Pancreas (tissue), 10 donors: ENCODE results near the gene FBXO31. TPM values are rescaled to one million over a fixed set of nuclear protein-coding genes. Genes with fewer than 3 reads are reported as not detected.

ENCODE experiments used
- ATAC-seq, 4 donors: fragments of 200-7000 bp; cut with Tn5 transposase; one replicate each; pipeline versions ENCODE4 v1.8.0 to v1.9.1; 2020; ENCODE audit warnings: mild to moderate bottlenecking in 4 of 4, moderate library complexity in 4 of 4
- DNase-seq, 6 donors: peaks; one replicate each; pipeline ENCODE4 v3.0.0-alpha.2; 2020
- FAIRE-seq: peaks from 2 replicates; lab custom pipeline; 2012; peaks lifted over from hg19 to GRCh38; lab: Jason Lieb, UNC
- H3K27ac ChIP-seq, 4 donors: fragments of 200-600 bp; sonication (generic); 1 replicate in 3 of 4; 2 replicates in 1 of 4; pipeline versions ENCODE4 v1.5.0 to v1.8.0; 2020
- H3K27me3 ChIP-seq, 4 donors: fragments of 200-600 bp; one replicate each; pipeline ENCODE4 v1.8.0; 2021
- H3K36me3 ChIP-seq, 3 donors: fragments of 200-600 bp; sonication (generic) in 1 of 3; one replicate each; pipeline versions ENCODE4 v1.5.0 to v1.8.0; 2020 to 2021
- H3K4me1 ChIP-seq, 3 donors: fragments of 200-600 bp; one replicate each; pipeline ENCODE4 v1.8.0; 2021
- H3K4me3 ChIP-seq, 4 donors: fragments of 200-600 bp; sonication (generic) in 2 of 4; one replicate each; pipeline versions ENCODE4 v1.5.0 to v1.8.0; 2020 to 2021
- H3K9me3 ChIP-seq, 4 donors: fragments of 200-600 bp; one replicate each; pipeline ENCODE4 v1.8.0; 2021
- WGBS, 2 donors: extraction: QIAGEN DNeasy Blood & Tissue Kit; methylation state at CpG; one replicate each; pipeline ENCODE4 v1.1.7; 2013; 5-methylcytosine and 5-hydroxymethylcytosine counted together
- intact Hi-C, 3 donors: fragments of 100-400 bp; cut with DNase I; formaldehyde crosslinking; loops; one replicate each; pipeline versions ENCODE4 v1.11.1 to v1.14.2; 2022
- polyA plus RNA-seq, 2 donors: library from polyadenylated mRNA; stranded (reverse); fragments of 200-250 nt; gene quantifications; one replicate each; pipeline ENCODE4 v1.2.3, GENCODE V29; 2013
- total RNA-seq, 6 donors: library from RNA; stranded (reverse); fragmentation: NEBNext Ultra II Directional in 4 of 6; extraction: Animal tissue kit (Norgen Biotek cat#: 25700) in 4 of 6; gene quantifications; one replicate each; pipeline versions ENCODE4 v1.2.1 to v1.2.4, GENCODE V29; 2021 to 2023
- TF ChIP-seq, protein P1 (sequence below), 4 donors: fragments of 200-600 bp; sonication (generic) in 3 of 4; IDR thresholded peaks; one replicate each; pipeline versions ENCODE4 v1.5.0 to v1.8.0; 2021; ENCODE audit warnings: antibody characterized with exemption in 4 of 4
- donor health status: healthy with polysubstance abuse.
- donor health status: DM: no; HTN: no; CAD: no; lungs with moderate emphysema.
- donor health status: DM: no; HTN: no; CAD: no.
- donor health status: control.
- donor health status: control.
- donor health status: Bipolar disorder and iron deficiency.
- donor health status: DM: yes; HTN: yes; CAD: no.
- donor health status: DM: no; HTN: no; CAD: no.
- donor health status: DM: no; HTN: no; CAD: no.
- donor health status: DM: yes; HTN: yes; CAD: no.

The FBXO31 gene
- total and polyA plus RNA-seq, 8 donors = 18.8 to 37.3 (median 24.9) TPM

DNA sequence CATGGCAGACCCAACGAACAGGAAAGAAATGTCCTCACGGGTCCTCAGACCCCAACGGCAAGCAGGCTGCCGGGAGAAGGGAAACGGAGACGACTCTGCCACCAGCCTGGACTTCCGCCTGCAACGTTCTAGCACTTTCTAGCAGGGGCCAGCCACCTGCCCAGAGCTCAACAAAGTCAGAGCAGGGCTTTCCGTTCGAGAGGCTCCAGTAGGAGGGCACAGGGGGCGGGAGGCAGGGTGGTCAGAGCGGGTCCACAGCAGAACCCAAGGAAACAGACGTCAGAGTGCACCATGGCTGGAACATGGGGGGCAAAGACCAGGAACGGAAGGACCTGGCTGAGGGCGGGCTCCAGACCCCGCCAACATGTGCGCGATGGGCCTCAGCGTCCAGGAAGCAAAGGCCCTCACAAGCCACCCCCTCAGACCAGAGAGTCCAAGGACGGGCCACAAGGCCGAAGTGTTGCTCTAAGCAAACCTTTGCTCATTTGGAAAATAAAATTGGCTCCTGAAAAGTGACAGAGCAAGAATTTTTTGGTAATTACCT, 37.0 kb downstream of the FBXO31 start:
- DNase-seq (no peak), FAIRE-seq (no peak), ATAC-seq (no peak)
- WGBS, 2 donors = 92 to 93% methylated on average over 21 of the region's 21 CpGs
- Histone ChIP-seq H3K4me3 (no peak overlapping the region), H3K4me1 (no peaks in the 10 kb centered on the region), H3K27me3 (no peaks in the 10 kb centered on the region), H3K27ac (no peak overlapping the region), H3K36me3 (peaks cover 0 to 35% (median 9%) of the 10 kb centered on the region in 3 donors), H3K9me3 (no peaks in the 10 kb centered on the region)
- TF ChIP-seq, protein P1, sequence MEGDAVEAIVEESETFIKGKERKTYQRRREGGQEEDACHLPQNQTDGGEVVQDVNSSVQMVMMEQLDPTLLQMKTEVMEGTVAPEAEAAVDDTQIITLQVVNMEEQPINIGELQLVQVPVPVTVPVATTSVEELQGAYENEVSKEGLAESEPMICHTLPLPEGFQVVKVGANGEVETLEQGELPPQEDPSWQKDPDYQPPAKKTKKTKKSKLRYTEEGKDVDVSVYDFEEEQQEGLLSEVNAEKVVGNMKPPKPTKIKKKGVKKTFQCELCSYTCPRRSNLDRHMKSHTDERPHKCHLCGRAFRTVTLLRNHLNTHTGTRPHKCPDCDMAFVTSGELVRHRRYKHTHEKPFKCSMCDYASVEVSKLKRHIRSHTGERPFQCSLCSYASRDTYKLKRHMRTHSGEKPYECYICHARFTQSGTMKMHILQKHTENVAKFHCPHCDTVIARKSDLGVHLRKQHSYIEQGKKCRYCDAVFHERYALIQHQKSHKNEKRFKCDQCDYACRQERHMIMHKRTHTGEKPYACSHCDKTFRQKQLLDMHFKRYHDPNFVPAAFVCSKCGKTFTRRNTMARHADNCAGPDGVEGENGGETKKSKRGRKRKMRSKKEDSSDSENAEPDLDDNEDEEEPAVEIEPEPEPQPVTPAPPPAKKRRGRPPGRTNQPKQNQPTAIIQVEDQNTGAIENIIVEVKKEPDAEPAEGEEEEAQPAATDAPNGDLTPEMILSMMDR (IDR thresholded peaks at IDR 0.05) = no peak
- intact Hi-C loops = no loop called here

DNA sequence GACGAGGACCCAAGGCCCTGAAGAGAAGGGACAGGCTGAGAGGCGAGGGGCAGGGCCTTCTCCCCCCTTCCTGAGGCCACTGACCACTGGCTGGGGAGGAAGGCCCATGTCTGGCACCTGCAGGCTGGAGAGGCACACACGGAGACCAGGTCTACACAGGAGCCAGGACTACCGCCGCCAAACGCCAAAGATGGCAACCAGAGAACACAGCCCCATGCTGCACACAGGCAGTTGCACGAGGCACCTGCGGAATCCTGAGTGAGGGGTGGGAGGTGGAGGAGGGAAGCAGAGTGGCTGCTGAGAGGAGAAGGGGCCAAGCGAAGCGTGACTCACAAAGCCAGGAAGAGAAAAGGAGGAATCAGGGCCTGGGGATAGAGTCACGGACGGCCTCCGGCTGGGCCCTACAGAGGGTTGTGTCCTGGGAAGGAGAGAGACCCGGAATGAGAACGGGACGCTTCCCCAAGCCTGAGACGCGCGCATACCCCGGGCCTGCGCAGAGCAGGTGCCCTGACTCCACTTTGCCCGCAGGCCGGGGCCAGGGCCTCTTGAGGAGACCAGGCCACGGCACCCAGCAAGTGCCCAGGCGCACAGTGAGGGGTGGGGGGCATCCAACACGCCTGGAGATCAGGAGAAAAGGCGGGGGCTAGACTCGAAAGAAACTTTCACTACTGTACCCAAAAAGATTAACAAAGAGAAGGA, 37.7 kb downstream of the FBXO31 start:
- Histone ChIP-seq H3K4me3 (no peak overlapping the region), H3K9me3 (no peaks in the 10 kb centered on the region), H3K36me3 (peaks cover 0 to 38% (median 9%) of the 10 kb centered on the region in 3 donors), H3K27me3 (no peaks in the 10 kb centered on the region), H3K4me1 (no peaks in the 10 kb centered on the region), H3K27ac (no peak overlapping the region)
- FAIRE-seq (no peak), ATAC-seq (no peak), DNase-seq (no peak)
- 92 to 95% methylated on average over 28 of the region's 28 CpGs for WGBS, 2 donors
- intact Hi-C loops = no loop called here
- TF ChIP-seq, protein P1 (IDR thresholded peaks at IDR 0.05) = no peak

DNA sequence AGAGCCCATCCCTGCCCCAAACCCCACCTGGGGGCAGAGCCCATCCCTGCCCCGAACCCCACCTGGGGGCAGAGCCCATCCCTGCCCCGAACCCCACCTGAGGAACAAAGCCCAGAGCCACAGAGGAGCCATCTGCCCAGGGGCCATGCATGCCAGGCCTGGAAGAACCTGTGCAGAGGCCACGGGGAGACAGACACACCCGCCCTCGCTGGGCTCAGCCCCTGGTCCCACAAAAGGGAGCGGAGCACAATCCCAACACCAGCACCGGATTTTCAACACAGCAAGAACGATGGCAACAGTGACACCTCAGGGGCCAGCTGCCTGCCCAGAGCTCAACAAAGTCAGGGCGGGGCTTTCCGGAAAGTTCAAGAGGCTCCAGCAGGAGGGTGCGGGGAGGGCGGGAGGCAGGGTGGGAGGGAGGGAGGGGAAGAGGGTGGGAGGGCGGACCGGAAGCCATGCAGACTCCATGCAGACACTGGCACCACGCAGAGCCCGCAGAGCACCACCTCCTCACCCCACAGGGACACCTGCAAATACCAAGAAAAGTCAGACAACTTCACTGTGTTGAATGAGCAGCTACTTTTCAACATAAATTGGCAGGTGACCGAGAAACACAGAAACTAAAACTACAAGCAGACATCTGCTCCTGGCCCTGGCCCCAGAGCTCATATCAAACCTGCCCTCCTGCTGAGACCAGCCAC, 38.5 kb downstream of the FBXO31 start:
- intact Hi-C loops = no loop called here

DNA sequence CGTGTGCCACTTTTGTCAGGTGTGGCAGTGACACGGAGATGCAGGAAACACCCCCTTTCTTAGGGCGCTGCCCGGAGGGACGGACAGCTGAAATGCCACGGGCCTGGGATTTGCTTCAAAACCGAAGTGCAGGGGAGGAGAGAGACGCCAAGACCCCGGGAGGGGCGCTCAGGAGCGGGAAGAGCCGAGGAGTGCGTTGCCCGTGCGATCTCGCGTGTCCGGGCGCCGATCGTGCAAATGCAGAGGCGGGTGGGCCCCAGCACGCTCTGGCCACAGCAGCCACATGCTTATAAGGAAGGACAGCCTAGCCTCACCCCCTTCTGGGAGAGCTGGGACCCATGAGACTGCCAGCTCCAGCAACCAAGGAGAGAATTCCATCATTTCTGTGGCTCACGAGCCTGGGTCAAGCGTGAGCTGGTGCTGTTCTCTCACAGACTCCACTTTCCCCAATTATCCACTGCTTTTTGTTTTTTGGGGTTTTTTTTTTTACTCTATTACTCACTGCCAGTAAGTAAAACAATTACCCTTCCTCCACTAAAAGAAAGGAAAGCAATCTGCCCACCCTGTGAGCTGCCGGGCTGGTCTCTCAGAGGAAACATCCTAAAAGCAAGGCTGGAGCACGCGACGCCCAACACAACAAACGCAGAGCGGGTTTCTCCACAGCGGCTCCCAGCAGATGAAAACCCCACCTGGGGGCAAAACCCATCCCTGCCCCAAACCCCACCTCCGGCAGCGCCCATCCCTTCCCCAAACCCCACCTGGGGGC, 39.2 kb downstream of the FBXO31 start:
- no peak for ATAC-seq
- WGBS, 2 donors = 88 to 90% methylated on average over 31 to 34 of the region's 34 CpGs
- no peak for FAIRE-seq
- Histone ChIP-seq H3K36me3 (peaks cover 0 to 38% (median 9%) of the 10 kb centered on the region in 3 donors), H3K4me1 (no peaks in the 10 kb centered on the region), H3K27ac (no peak overlapping the region), H3K4me3 (no peak overlapping the region), H3K9me3 (no peaks in the 10 kb centered on the region), H3K27me3 (no peaks in the 10 kb centered on the region)
- DNase-seq = no peak
- TF ChIP-seq, protein P1 (IDR thresholded peaks at IDR 0.05) = no peak
- intact Hi-C loops = no loop called here

More for the DNA sequence above, 38.5 kb downstream of the FBXO31 start:
- no peak overlapping the region for H3K27ac ChIP-seq
- FAIRE-seq (no peak), ATAC-seq (peak in 2 of 4 donors; percentile 22 to 35), DNase-seq (no peak)
- 84 to 87% methylated on average over 17 of the region's 17 CpGs for WGBS, 2 donors
- no peak overlapping the region for H3K4me3 ChIP-seq
- H3K4me1 ChIP-seq = no peaks in the 10 kb centered on the region
- no peaks in the 10 kb centered on the region for H3K9me3 ChIP-seq
- H3K36me3 ChIP-seq = peaks cover 0 to 38% (median 9%) of the 10 kb centered on the region in 3 donors
- H3K27me3 ChIP-seq = no peaks in the 10 kb centered on the region
- TF ChIP-seq, protein P1 (IDR thresholded peaks at IDR 0.05) = no peak
